ENCODE data around the gene ST14.

The ST14 gene

GRCh38 chr11:130216221-130216550 lies 56.6 kb downstream of the ST14 start:
- no peak for DNase-seq (ENCODE audit: extremely low read depth, low read depth)
- TF ChIP-seq CTCF (IDR thresholded peaks at IDR 0.05; ENCODE audit: low read depth, low read length, missing control alignments), result no peak
- no peak overlapping the region for H3K4me3 ChIP-seq (replicated peaks; ENCODE audit: low read depth, low read length)

- no peak for TF ChIP-seq CTCF (IDR thresholded peaks at IDR 0.05; ENCODE audit: low read depth, low read length, missing control alignments)
These were observed 57.1 kb downstream of the ST14 start for GRCh38 chr11:130216591-130217132.

GRCh38 chr11:130217133-130218031 lies 57.8 kb downstream of the ST14 start:
- no peak overlapping the region for H3K4me3 ChIP-seq (replicated peaks; ENCODE audit: low read depth, low read length)
- DNase-seq (ENCODE audit: extremely low read depth, low read depth), result no peak
- no peak for TF ChIP-seq CTCF (IDR thresholded peaks at IDR 0.05; ENCODE audit: low read depth, low read length, missing control alignments)

More at GRCh38 chr11:130216591-130217132, 57.1 kb downstream of the ST14 start:
- H3K4me3 ChIP-seq (replicated peaks; ENCODE audit: low read depth, low read length), result no peak overlapping the region
- no peak for DNase-seq (ENCODE audit: extremely low read depth, low read depth)

- no peak overlapping the region for H3K4me3 ChIP-seq (replicated peaks; ENCODE audit: low read depth, low read length)
These were observed 59.0 kb downstream of the ST14 start for GRCh38 chr11:130218501-130219070.

GRCh38 chr11:130219148-130219547 lies 59.6 kb downstream of the ST14 start:
- no peak for DNase-seq (ENCODE audit: extremely low read depth, low read depth)
- no peak overlapping the region for H3K4me3 ChIP-seq (replicated peaks; ENCODE audit: low read depth, low read length)
- TF ChIP-seq CTCF (IDR thresholded peaks at IDR 0.05; ENCODE audit: low read depth, low read length, missing control alignments), result no peak

More at GRCh38 chr11:130218501-130219070, 59.0 kb downstream of the ST14 start:
- DNase-seq (ENCODE audit: extremely low read depth, low read depth), result no peak
- TF ChIP-seq CTCF (IDR thresholded peaks at IDR 0.05; ENCODE audit: low read depth, low read length, missing control alignments), result no peak

GRCh38 chr11:130220311-130221035 lies 60.9 kb downstream of the ST14 start:
- no peak overlapping the region for H3K4me3 ChIP-seq (replicated peaks; ENCODE audit: low read depth, low read length)
- no peak for TF ChIP-seq CTCF (IDR thresholded peaks at IDR 0.05; ENCODE audit: low read depth, low read length, missing control alignments)
- DNase-seq (ENCODE audit: extremely low read depth, low read depth), result no peak

All from HFF-Myc (cell line).